Measurements from ENCODE around the gene NFE2L2.

The NFE2L2 gene

DNA sequence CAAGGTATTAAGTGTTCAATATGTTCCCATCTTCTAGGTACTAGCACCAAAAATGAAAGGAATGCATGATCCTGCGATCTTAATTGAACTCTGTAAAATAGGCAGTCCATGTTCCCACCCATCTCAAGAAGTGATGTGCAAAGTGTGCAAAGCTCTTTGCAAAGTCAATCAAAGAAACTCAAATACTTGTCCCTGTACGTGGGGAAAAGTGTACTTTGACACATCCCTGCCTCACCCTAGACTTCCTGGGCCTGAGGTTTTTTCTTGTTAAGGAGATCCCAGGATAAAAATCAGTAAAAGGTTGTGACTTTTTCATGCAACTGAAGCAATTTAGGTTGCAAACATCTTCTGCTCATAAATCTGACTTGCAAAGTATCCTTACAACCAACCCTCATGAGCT is 26.6 kb downstream of the NFE2L2 start:
- Histone ChIP-seq H2BK120ac (ENCODE audit: low read depth, low read length) (no peak overlapping the region), H3K27ac (replicated peaks; ENCODE audit: low read length) (no peak overlapping the region), H3K9me3 (replicated peaks in 1 of 2; ENCODE audit: control insufficient read depth in 2 of 2, insufficient read depth in 1 of 2, low read depth in 1 of 2, low read length in 2 of 2) (peaks cover 0 to 1% of the 10 kb centered on the region in 2 donors), H3K4me1 (ENCODE audit: control insufficient read depth in 2 of 2, insufficient read depth in 1 of 2, low read depth in 1 of 2, low read length in 2 of 2) (peaks cover 3 to 6% of the 10 kb centered on the region in 2 donors), H4K91ac (ENCODE audit: low read depth, low read length, poor library complexity) (no peak overlapping the region), H2BK12ac (ENCODE audit: low read length) (no peak overlapping the region), H2AK5ac (ENCODE audit: low read depth, low read length) (no peak overlapping the region), H3K9ac (ENCODE audit: low read depth, low read length, poor library complexity) (no peak overlapping the region), H2AFZ (ENCODE audit: low read length) (no peak overlapping the region), H3K79me1 (ENCODE audit: low read depth, low read length) (no peaks in the 10 kb centered on the region), H3K23ac (ENCODE audit: low read depth, low read length, poor library complexity) (no peak overlapping the region), H4K8ac (ENCODE audit: low read depth, low read length) (no peak overlapping the region), H3K18ac (ENCODE audit: low read length) (no peak overlapping the region), H3K36me3 (replicated peaks in 1 of 2; ENCODE audit: control insufficient read depth in 2 of 2, insufficient read depth in 2 of 2, low read length in 2 of 2) (peaks cover 2 to 61% of the 10 kb centered on the region in 2 donors), H3K14ac (ENCODE audit: low read length) (no peak overlapping the region), H3K27me3 (ENCODE audit: control insufficient read depth in 3 of 3, insufficient read depth in 3 of 3, low read depth in 1 of 3, low read length in 3 of 3) (no peaks in the 10 kb centered on the region), H2BK5ac (ENCODE audit: low read length) (no peak overlapping the region), H2BK15ac (ENCODE audit: low read length) (no peak overlapping the region), H3K4me2 (ENCODE audit: insufficient read depth, low read length, poor library complexity, severe bottlenecking) (no peak overlapping the region), H3K4ac (ENCODE audit: low read length) (no peak overlapping the region), H3K4me3 (ENCODE audit: low read length in 2 of 2) (no peak overlapping the region)
- no CpG with 5 or more reads among the region's 2 CpGs for WGBS, 2 donors (ENCODE audit: extremely low coverage in 2 of 2, insufficient read length in 2 of 2, insufficient replicate concordance in 1 of 2)
- DNase-seq (ENCODE audit: low spot score) = no peak

DNA sequence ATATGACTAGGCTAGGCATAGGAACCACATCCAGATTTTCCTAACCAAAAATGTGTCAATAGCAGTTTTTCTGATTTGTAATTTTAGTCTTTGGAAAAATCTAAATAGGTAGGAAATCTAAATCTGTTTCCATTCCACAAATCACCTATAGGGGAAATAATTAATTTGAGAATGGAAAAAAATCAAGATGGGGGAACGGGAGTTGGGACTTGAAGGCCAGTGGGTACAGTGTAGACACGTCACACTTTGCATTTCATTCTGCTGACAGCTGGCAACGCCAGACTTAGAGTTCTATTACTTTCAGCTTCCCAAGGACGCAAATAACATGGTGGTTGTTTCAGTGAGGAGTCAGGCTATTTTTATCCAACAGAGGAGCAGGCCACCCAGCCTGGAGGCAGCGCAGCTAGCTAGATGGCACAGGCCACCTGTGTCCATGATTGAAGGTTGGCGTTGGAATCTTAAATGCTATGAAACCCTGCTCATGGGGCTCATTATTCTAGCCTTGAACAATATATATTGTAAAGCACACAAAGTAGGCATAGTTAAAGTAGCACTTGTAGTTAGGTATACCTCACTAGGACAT is 28.6 kb downstream of the NFE2L2 start:
- Histone ChIP-seq H3K4me2 (ENCODE audit: insufficient read depth, low read length, poor library complexity, severe bottlenecking) (no peak overlapping the region), H4K91ac (ENCODE audit: low read depth, low read length, poor library complexity) (no peak overlapping the region), H2AFZ (ENCODE audit: low read length) (no peak overlapping the region), H4K8ac (ENCODE audit: low read depth, low read length) (no peak overlapping the region), H3K4me3 (ENCODE audit: low read length in 2 of 2) (no peak overlapping the region), H3K9me3 (replicated peaks in 1 of 2; ENCODE audit: control insufficient read depth in 2 of 2, insufficient read depth in 1 of 2, low read depth in 1 of 2, low read length in 2 of 2) (peaks cover 0 to 1% of the 10 kb centered on the region in 2 donors), H3K4ac (ENCODE audit: low read length) (no peak overlapping the region), H2BK5ac (ENCODE audit: low read length) (no peak overlapping the region), H3K23ac (ENCODE audit: low read depth, low read length, poor library complexity) (no peak overlapping the region), H3K14ac (ENCODE audit: low read length) (no peak overlapping the region), H3K27ac (replicated peaks; ENCODE audit: low read length) (no peak overlapping the region), H2BK120ac (ENCODE audit: low read depth, low read length) (no peak overlapping the region), H2AK5ac (ENCODE audit: low read depth, low read length) (no peak overlapping the region), H3K18ac (ENCODE audit: low read length) (no peak overlapping the region), H3K9ac (ENCODE audit: low read depth, low read length, poor library complexity) (no peak overlapping the region), H3K4me1 (ENCODE audit: control insufficient read depth in 2 of 2, insufficient read depth in 1 of 2, low read depth in 1 of 2, low read length in 2 of 2) (peaks cover 0 to 3% of the 10 kb centered on the region in 2 donors), H2BK15ac (ENCODE audit: low read length) (no peak overlapping the region), H3K36me3 (replicated peaks in 1 of 2; ENCODE audit: control insufficient read depth in 2 of 2, insufficient read depth in 2 of 2, low read length in 2 of 2) (peaks cover 12 to 74% of the 10 kb centered on the region in 2 donors), H3K79me1 (ENCODE audit: low read depth, low read length) (no peaks in the 10 kb centered on the region), H3K27me3 (ENCODE audit: control insufficient read depth in 3 of 3, insufficient read depth in 3 of 3, low read depth in 1 of 3, low read length in 3 of 3) (no peaks in the 10 kb centered on the region), H2BK12ac (ENCODE audit: low read length) (no peak overlapping the region)
- WGBS, 2 donors (ENCODE audit: extremely low coverage in 2 of 2, insufficient read length in 2 of 2, insufficient replicate concordance in 1 of 2) = no CpG with 5 or more reads among the region's 6 CpGs
- no peak for DNase-seq (ENCODE audit: low spot score)

DNA sequence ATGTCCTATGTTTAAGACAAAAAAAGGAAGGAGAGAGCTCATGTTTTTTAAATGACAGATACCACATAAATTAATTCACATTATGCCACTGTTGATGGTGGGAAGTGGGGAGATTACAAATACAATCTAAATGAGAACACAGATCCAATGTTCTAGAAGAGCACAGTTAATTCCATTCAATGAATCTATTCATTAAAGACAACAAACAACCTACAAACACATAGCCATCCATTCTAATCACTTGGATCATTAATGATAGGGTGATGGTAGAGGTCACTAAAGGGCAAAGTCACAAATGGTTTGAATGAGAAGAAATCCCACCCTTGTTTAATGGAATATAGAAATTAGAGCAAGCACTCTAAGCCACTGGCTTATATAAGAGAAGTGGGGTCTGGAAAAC is 30.3 kb downstream of the NFE2L2 start:
- no peak overlapping the region for H2BK15ac ChIP-seq (ENCODE audit: low read length)
- H2BK5ac ChIP-seq (ENCODE audit: low read length) = no peak overlapping the region
- H2AFZ ChIP-seq (ENCODE audit: low read length) = no peak overlapping the region
- no peak overlapping the region for H4K8ac ChIP-seq (ENCODE audit: low read depth, low read length)
- no peaks in the 10 kb centered on the region for H3K79me1 ChIP-seq (ENCODE audit: low read depth, low read length)
- no peak overlapping the region for H3K4me2 ChIP-seq (ENCODE audit: insufficient read depth, low read length, poor library complexity, severe bottlenecking)
- DNase-seq (ENCODE audit: low spot score) = no peak
- no peaks in the 10 kb centered on the region for H3K27me3 ChIP-seq (ENCODE audit: control insufficient read depth in 3 of 3, insufficient read depth in 3 of 3, low read depth in 1 of 3, low read length in 3 of 3)
- no peaks in the 10 kb centered on the region for H3K4me1 ChIP-seq (ENCODE audit: control insufficient read depth in 2 of 2, insufficient read depth in 1 of 2, low read depth in 1 of 2, low read length in 2 of 2)
- H3K23ac ChIP-seq (ENCODE audit: low read depth, low read length, poor library complexity) = no peak overlapping the region
- no peak overlapping the region for H3K14ac ChIP-seq (ENCODE audit: low read length)
- H2AK5ac ChIP-seq (ENCODE audit: low read depth, low read length) = no peak overlapping the region
- no peak overlapping the region for H2BK12ac ChIP-seq (ENCODE audit: low read length)
- no peak overlapping the region for H2BK120ac ChIP-seq (ENCODE audit: low read depth, low read length)
- peaks cover 12 to 82% of the 10 kb centered on the region in 2 donors for H3K36me3 ChIP-seq (replicated peaks in 1 of 2; ENCODE audit: control insufficient read depth in 2 of 2, insufficient read depth in 2 of 2, low read length in 2 of 2)
- no peak overlapping the region for H3K4ac ChIP-seq (ENCODE audit: low read length)
- H3K9ac ChIP-seq (ENCODE audit: low read depth, low read length, poor library complexity) = no peak overlapping the region
- no peak overlapping the region for H3K4me3 ChIP-seq (ENCODE audit: low read length in 2 of 2)
- no peak overlapping the region for H4K91ac ChIP-seq (ENCODE audit: low read depth, low read length, poor library complexity)
- no peak overlapping the region for H3K27ac ChIP-seq (replicated peaks; ENCODE audit: low read length)
- H3K9me3 ChIP-seq (replicated peaks in 1 of 2; ENCODE audit: control insufficient read depth in 2 of 2, insufficient read depth in 1 of 2, low read depth in 1 of 2, low read length in 2 of 2) = peaks cover 0 to 1% of the 10 kb centered on the region in 2 donors
- no peak overlapping the region for H3K18ac ChIP-seq (ENCODE audit: low read length)

DNA sequence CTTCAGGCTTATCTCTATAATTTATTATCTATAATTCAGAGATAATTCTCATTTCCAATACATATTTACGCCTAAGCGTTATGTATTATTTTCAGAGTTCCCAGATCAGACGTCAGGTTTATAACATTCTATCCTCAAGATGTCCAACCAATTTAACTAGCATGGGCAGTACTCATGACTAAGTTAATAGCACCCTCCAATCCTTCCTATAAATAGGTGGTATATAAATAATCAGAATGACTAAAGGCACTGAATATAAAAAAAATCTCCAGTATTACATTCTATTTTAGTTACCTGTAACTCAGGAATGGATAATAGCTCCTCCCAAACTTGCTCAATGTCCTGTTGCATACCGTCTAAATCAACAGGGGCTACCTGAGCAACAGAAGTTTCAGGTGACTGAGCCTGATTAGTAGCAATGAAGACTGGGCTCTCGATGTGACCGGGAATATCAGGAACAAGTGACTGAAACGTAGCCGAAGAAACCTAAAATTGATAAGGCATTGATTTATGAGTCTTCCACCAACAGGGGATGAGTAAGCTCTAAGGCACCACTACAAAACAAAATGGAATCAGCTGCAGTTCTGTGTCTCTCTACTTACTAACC is 32.3 kb downstream of the NFE2L2 start:
- Histone ChIP-seq H2AK5ac (ENCODE audit: low read depth, low read length) (no peak overlapping the region), H2BK12ac (ENCODE audit: low read length) (no peak overlapping the region), H3K79me1 (ENCODE audit: low read depth, low read length) (no peaks in the 10 kb centered on the region), H2BK120ac (ENCODE audit: low read depth, low read length) (no peak overlapping the region), H4K91ac (ENCODE audit: low read depth, low read length, poor library complexity) (no peak overlapping the region), H3K18ac (ENCODE audit: low read length) (no peak overlapping the region), H2BK5ac (ENCODE audit: low read length) (no peak overlapping the region), H3K4ac (ENCODE audit: low read length) (no peak overlapping the region), H2BK15ac (ENCODE audit: low read length) (no peak overlapping the region), H3K36me3 (replicated peaks in 1 of 2; ENCODE audit: control insufficient read depth in 2 of 2, insufficient read depth in 2 of 2, low read length in 2 of 2) (peaks cover 12 to 89% of the 10 kb centered on the region in 2 donors), H3K4me2 (ENCODE audit: insufficient read depth, low read length, poor library complexity, severe bottlenecking) (no peak overlapping the region), H3K4me3 (ENCODE audit: low read length in 2 of 2) (no peak overlapping the region), H3K9ac (ENCODE audit: low read depth, low read length, poor library complexity) (no peak overlapping the region), H3K23ac (ENCODE audit: low read depth, low read length, poor library complexity) (no peak overlapping the region), H3K27ac (replicated peaks; ENCODE audit: low read length) (no peak overlapping the region), H3K9me3 (replicated peaks in 1 of 2; ENCODE audit: control insufficient read depth in 2 of 2, insufficient read depth in 1 of 2, low read depth in 1 of 2, low read length in 2 of 2) (peaks cover 0 to 1% of the 10 kb centered on the region in 2 donors), H3K14ac (ENCODE audit: low read length) (no peak overlapping the region), H4K8ac (ENCODE audit: low read depth, low read length) (no peak overlapping the region), H3K4me1 (ENCODE audit: control insufficient read depth in 2 of 2, insufficient read depth in 1 of 2, low read depth in 1 of 2, low read length in 2 of 2) (no peaks in the 10 kb centered on the region), H3K27me3 (ENCODE audit: control insufficient read depth in 3 of 3, insufficient read depth in 3 of 3, low read depth in 1 of 3, low read length in 3 of 3) (no peaks in the 10 kb centered on the region), H2AFZ (ENCODE audit: low read length) (no peak overlapping the region)
- no CpG with 5 or more reads among the region's 8 CpGs for WGBS, 2 donors (ENCODE audit: extremely low coverage in 2 of 2, insufficient read length in 2 of 2, insufficient replicate concordance in 1 of 2)
- no peak for DNase-seq (ENCODE audit: low spot score)
